Skin epidermis (tissue), 12 donors: ENCODE results near the gene GOT1.

Experiments used
- H3K27ac ChIP-seq, 21 experiments: fragments of 200-600 bp; sonication (generic) in 11 of 21; one replicate each; pipeline ENCODE4 v1.5.0; 2020; ENCODE audit warnings: mild to moderate bottlenecking in 3 of 21, inconsistent platforms in 2 of 21, moderate library complexity in 2 of 21
- H3K4me3 ChIP-seq, 7 experiments: fragments of 200-600 bp; sonication (generic) in 2 of 7; one replicate each; pipeline ENCODE4 v1.5.0; 2020; ENCODE audit warnings: inconsistent platforms in 2 of 7, mild to moderate bottlenecking in 2 of 7, moderate library complexity in 1 of 7

Gene GOT1

GRCh38 chr10:99430451-99431189 is at the start of gene GOT1:
Gene GOT1, minus strand, starts transcription at chr10:99430624. Its CDS starts 59 bp downstream, at chr10:99430565.
- peak within 1 kb of the TSS; percentile 50 to 91 (median 82) for H3K4me3 ChIP-seq
- peak within 1 kb of the TSS; percentile 71 to 97 (median 92) for H3K27ac ChIP-seq

GRCh38 chr10:99470327-99470726 is 39.9 kb upstream of the GOT1 start:
- Histone ChIP-seq H3K4me3 (no peak overlapping the region), H3K27ac (no peak overlapping the region)

- peak overlapping the region in 1 of 21 experiments; percentile 61 for H3K27ac ChIP-seq
- H3K4me3 ChIP-seq, result no peak overlapping the region
Measured at GRCh38 chr10:99467236-99467999, 37.0 kb upstream of the GOT1 start.

GRCh38 chr10:99466632-99467223 is 36.3 kb upstream of the GOT1 start:
- H3K4me3 ChIP-seq, result no peak overlapping the region
- peak overlapping the region in 1 of 21 experiments; percentile 61 for H3K27ac ChIP-seq

- H3K27ac ChIP-seq, result no peak overlapping the region
- H3K4me3 ChIP-seq, result no peak overlapping the region
Measured at GRCh38 chr10:99461230-99461629, 30.8 kb upstream of the GOT1 start.

GRCh38 chr10:99460070-99460469 is 29.6 kb upstream of the GOT1 start:
- no peak overlapping the region for H3K27ac ChIP-seq

GRCh38 chr10:99459217-99459616 is 28.8 kb upstream of the GOT1 start:
- H3K4me3 ChIP-seq, result no peak overlapping the region
- no peak overlapping the region for H3K27ac ChIP-seq

More at GRCh38 chr10:99460070-99460469, 29.6 kb upstream of the GOT1 start:
- H3K4me3 ChIP-seq, result no peak overlapping the region

- Histone ChIP-seq H3K4me3 (no peak overlapping the region), H3K27ac (no peak overlapping the region)
Measured at GRCh38 chr10:99457813-99458212, 27.4 kb upstream of the GOT1 start.

GRCh38 chr10:99456931-99457288 is 26.5 kb upstream of the GOT1 start:
- Histone ChIP-seq H3K4me3 (no peak overlapping the region), H3K27ac (no peak overlapping the region)

- no peak overlapping the region for H3K27ac ChIP-seq
- no peak overlapping the region for H3K4me3 ChIP-seq
Measured at GRCh38 chr10:99456207-99456930, 25.9 kb upstream of the GOT1 start.

GRCh38 chr10:99451981-99452380 is 21.6 kb upstream of the GOT1 start:
- Histone ChIP-seq H3K4me3 (no peak overlapping the region), H3K27ac (no peak overlapping the region)

- no peak overlapping the region for H3K4me3 ChIP-seq
- H3K27ac ChIP-seq, result no peak overlapping the region
Measured at GRCh38 chr10:99451499-99451788, 21.0 kb upstream of the GOT1 start.

- Histone ChIP-seq H3K27ac (peak overlapping the region in 1 of 21 experiments; percentile 60), H3K4me3 (no peak overlapping the region)
Measured at GRCh38 chr10:99450624-99451498, 20.4 kb upstream of the GOT1 start.

GRCh38 chr10:99450156-99450555 is 19.7 kb upstream of the GOT1 start:
- H3K27ac ChIP-seq, result peak overlapping the region in 1 of 21 experiments; percentile 60
- no peak overlapping the region for H3K4me3 ChIP-seq

GRCh38 chr10:99449023-99449422 is 18.6 kb upstream of the GOT1 start:
- H3K4me3 ChIP-seq, result no peak overlapping the region

GRCh38 chr10:99444383-99445045 is 14.1 kb upstream of the GOT1 start:
- Histone ChIP-seq H3K4me3 (no peak overlapping the region), H3K27ac (no peak overlapping the region)

More at GRCh38 chr10:99449023-99449422, 18.6 kb upstream of the GOT1 start:
- no peak overlapping the region for H3K27ac ChIP-seq

GRCh38 chr10:99443500-99443899 is 13.1 kb upstream of the GOT1 start:
- Histone ChIP-seq H3K27ac (no peak overlapping the region), H3K4me3 (no peak overlapping the region)

- Histone ChIP-seq H3K4me3 (no peak overlapping the region), H3K27ac (no peak overlapping the region)
Measured at GRCh38 chr10:99442394-99442793, 12.0 kb upstream of the GOT1 start.

- H3K4me3 ChIP-seq, result no peak overlapping the region
Measured at GRCh38 chr10:99438890-99439289, 8.5 kb upstream of the GOT1 start.

More at GRCh38 chr10:99438890-99439289, 8.5 kb upstream of the GOT1 start:
- no peak overlapping the region for H3K27ac ChIP-seq
